SK-N-SH (cell line): ENCODE data around the gene SUFU. TPM values are rescaled to one million over a fixed set of nuclear protein-coding genes. Genes with fewer than 3 reads are reported as not detected.

Source experiments
- CTCF ChIA-PET: fragments of 300-600, 350-600 bp; formaldehyde crosslinking; extraction: SDS; loops from one replicate; lab custom pipeline; 2021; lab: Yijun Ruan, JAX
- POLR2A ChIA-PET: fragments of 350-600 bp; sonication (Branson Sonifier 250); formaldehyde crosslinking; extraction: SDS; loops from one replicate; lab custom pipeline; 2020; ENCODE audit warnings: antibody characterized with exemption, inconsistent platforms; lab: Yijun Ruan, JAX
- DNase-seq: peaks from one replicate; pipeline ENCODE4 v3.0.0; 2012
- H2AFZ ChIP-seq: fragments of 200-600 bp; sonication (generic); 2 replicates; pipeline ENCODE4 v1.8.1; 2016; ENCODE audit warnings: antibody characterized with exemption, mild to moderate bottlenecking, low read depth
- H3F3A ChIP-seq: fragments of 200-600 bp; sonication (generic); replicated peaks from 2 replicates; pipeline ENCODE3; 2016; ENCODE audit warnings: antibody characterized with exemption, mild to moderate bottlenecking; ENCODE audit not compliant: insufficient read depth
- H3K27ac ChIP-seq, 2 experiments: fragments of 200-500 bp in 1 of 2; fragments of 200-600 bp in 1 of 2; sonication (Bioruptor generic) in 1 of 2; sonication (generic), shearing (Covaris generic) in 1 of 2; 2 replicates each; pipeline versions ENCODE4 v1.5.1 to v1.6.1; 2014 to 2016; ENCODE audit warnings: low read depth in 2 of 2, inconsistent platforms in 1 of 2, low read length in 1 of 2, mild to moderate bottlenecking in 1 of 2, mixed read lengths in 1 of 2
- H3K27me3 ChIP-seq: fragments of 200-600 bp; sonication (generic), shearing (Covaris generic); 2 replicates; pipeline ENCODE4 v1.6.1; 2016; ENCODE audit warnings: mixed run types; ENCODE audit not compliant: insufficient read depth
- H3K36me3 ChIP-seq, 2 experiments: fragments of 200-500 bp in 1 of 2; fragments of 200-600 bp in 1 of 2; sonication (Bioruptor generic) in 1 of 2; sonication (generic) in 1 of 2; replicated peaks in 1 of 2; 2 replicates each; pipeline versions ENCODE3 to v1.5.1; 2014 to 2016; ENCODE audit warnings: low read length in 1 of 2, mild to moderate bottlenecking in 1 of 2; ENCODE audit not compliant: insufficient read depth in 2 of 2, control insufficient read depth in 1 of 2
- H3K4me1 ChIP-seq, 2 experiments: fragments of 200-500 bp in 1 of 2; fragments of 200-600 bp in 1 of 2; sonication (Bioruptor generic) in 1 of 2; sonication (generic), shearing (Covaris generic) in 1 of 2; 2 replicates each; pipeline versions ENCODE4 v1.5.1 to v1.6.1; 2014 to 2016; ENCODE audit warnings: low read depth in 1 of 2, low read length in 1 of 2, mixed run types in 1 of 2; ENCODE audit not compliant: insufficient read depth in 2 of 2, control insufficient read depth in 1 of 2
- H3K4me2 ChIP-seq: fragments of 200-600 bp; sonication (generic), shearing (Covaris generic); 2 replicates; pipeline ENCODE4 v1.6.1; 2017; ENCODE audit warnings: mixed run types
- H3K4me3 ChIP-seq, 2 experiments: fragments of 200-500 bp in 1 of 2; fragments of 200-600 bp in 1 of 2; sonication (Bioruptor generic) in 1 of 2; sonication (generic), shearing (Covaris generic) in 1 of 2; 2 replicates each; pipeline versions ENCODE4 v1.5.1 to v1.8.1; 2014 to 2016; ENCODE audit warnings: low read depth in 2 of 2, inconsistent platforms in 1 of 2, low read length in 1 of 2, mild to moderate bottlenecking in 1 of 2, mixed read lengths in 1 of 2, moderate library complexity in 1 of 2
- H3K79me2 ChIP-seq: fragments of 200-600 bp; sonication (generic); 2 replicates; pipeline ENCODE4 v1.8.1; 2017; ENCODE audit warnings: mild to moderate bottlenecking; ENCODE audit not compliant: insufficient read depth
- H3K9ac ChIP-seq: fragments of 200-600 bp; sonication (generic); 2 replicates; pipeline ENCODE4 v1.6.1; 2017; ENCODE audit warnings: mixed run types
- H3K9me2 ChIP-seq: fragments of 200-600 bp; sonication (generic); 2 replicates; pipeline ENCODE4 v1.6.1; 2017; ENCODE audit warnings: mixed run types
- H3K9me3 ChIP-seq: fragments of 200-600 bp; sonication (generic); 2 replicates; pipeline ENCODE4 v1.6.1; 2017; ENCODE audit warnings: mixed run types, mild to moderate bottlenecking, moderate library complexity
- H4K20me1 ChIP-seq: fragments of 200-600 bp; sonication (generic); 2 replicates; pipeline ENCODE4 v1.6.1; 2017; ENCODE audit warnings: mild to moderate bottlenecking, mixed run types; ENCODE audit not compliant: insufficient read depth
- CTCF ChIP-seq: fragments of 200-600 bp; sonication (generic); IDR thresholded peaks from 2 replicates; pipeline ENCODE4 v1.6.1; 2017; ENCODE audit warnings: antibody characterized with exemption, mild to moderate bottlenecking, moderate library complexity
- EP300 ChIP-seq, 2 experiments: IDR thresholded peaks; 2 replicates each; pipeline versions ENCODE4 v1.4.0 to v1.6.1; 2012; ENCODE audit warnings: borderline replicate concordance in 1 of 2, low read depth in 1 of 2, low read length in 1 of 2
- EZH2phosphoT487 ChIP-seq: fragments of 200-600 bp; sonication (generic); IDR thresholded peaks from 2 replicates; pipeline ENCODE4 v1.6.1; 2017; ENCODE audit warnings: low read depth, mixed run types, mild to moderate bottlenecking, antibody characterized with exemption, moderate library complexity, borderline replicate concordance
- FOSL2 ChIP-seq: IDR thresholded peaks from 2 replicates; pipeline ENCODE4 v1.4.0; 2012; ENCODE audit warnings: low read depth, mild to moderate bottlenecking, moderate library complexity, borderline replicate concordance
- FOXJ3 ChIP-seq: sonication (generic); formaldehyde crosslinking; IDR thresholded peaks from 2 replicates; pipeline ENCODE4 v1.5.1; 2020; ENCODE audit warnings: mild to moderate bottlenecking, missing genetic modification reagents
- FOXM1 ChIP-seq: IDR thresholded peaks from 2 replicates; pipeline ENCODE4 v1.4.0; 2012; ENCODE audit warnings: low read depth, mild to moderate bottlenecking
- IRF3 ChIP-seq: fragments of 150-350 bp; IDR thresholded peaks from 2 replicates; pipeline ENCODE4 v1.6.1; 2016; ENCODE audit warnings: mild to moderate bottlenecking, low read depth, low read length
- MXI1 ChIP-seq: IDR thresholded peaks from 2 replicates; pipeline ENCODE4 v1.6.1; 2012; ENCODE audit warnings: mild to moderate bottlenecking, low read depth, low read length, improper control_type of control experiment
- NRF1 ChIP-seq: IDR thresholded peaks from 2 replicates; pipeline ENCODE4 v1.6.1; 2012; ENCODE audit warnings: low read depth, mild to moderate bottlenecking, low read length
- POLR2AphosphoS5 ChIP-seq: IDR thresholded peaks from 2 replicates; pipeline ENCODE4 v1.6.1; 2012; ENCODE audit warnings: low read depth, low read length
- RXRA ChIP-seq: IDR thresholded peaks from 2 replicates; pipeline ENCODE4 v1.4.0; 2012; ENCODE audit warnings: low read depth, mild to moderate bottlenecking, borderline replicate concordance
- SMC3 ChIP-seq: IDR thresholded peaks from 2 replicates; pipeline ENCODE4 v1.6.1; 2012; ENCODE audit warnings: low read depth, low read length, improper control_type of control experiment
- YY1 ChIP-seq: IDR thresholded peaks from 2 replicates; pipeline ENCODE4 v1.4.0; 2012; ENCODE audit warnings: low read depth, mild to moderate bottlenecking
- WGBS: methylation state at CpG from one replicate; pipeline ENCODE4 v1.1.6; 2017; ENCODE audit warnings: low lambda C conversion rate; 5-methylcytosine and 5-hydroxymethylcytosine counted together
- polyA plus RNA-seq, 3 experiments: library from polyadenylated mRNA; depleted of rRNA; stranded (reverse); fragments of >200 nt; gene quantifications; 2 replicates each; pipeline ENCODE4 v1.2.3, GENCODE V29; 2012
- TF ChIP-seq, protein P1 (sequence below): IDR thresholded peaks from 2 replicates; pipeline ENCODE4; 2012
- TF ChIP-seq, protein P2 (sequence below): IDR thresholded peaks from 2 replicates; pipeline ENCODE4 v1.6.1; 2012; ENCODE audit warnings: mild to moderate bottlenecking, low read depth, low read length, moderate library complexity

Gene SUFU
- polyA plus RNA-seq, 1 of the 3 experiments (the other 2 are of a cell fraction), result 5.7 TPM

GRCh38 chr10:102540023-102540422 lies 36.3 kb downstream of the SUFU start:
- no peaks in the 10 kb centered on the region for H4K20me1 ChIP-seq
- no peak overlapping the region for H2AFZ ChIP-seq
- H3K4me2 ChIP-seq, result no peak overlapping the region
- H3K4me1 ChIP-seq, result 0 out of 4 replicates have a peak, but pooled peaks cover 0 to 4% of the 10 kb centered on the region in 2 experiments
- TF ChIP-seq FOXJ3 (CRISPR knock-in tag) (no peak), CTCF (peak; percentile 56)
- H3K9me3 ChIP-seq, result no peaks in the 10 kb centered on the region; the same call in 1 of the 2 replicates
- ChIA-PET CTCF (interaction anchor here (1.0 to 1.7 kb wide), 3 partner anchors 8 to 36 kb away, joined by 4 to 5 read pairs (median 4); partner anchors contain the start of gene SUFU), POLR2A (no interaction called here)
- H3K9me2 ChIP-seq, result no peaks in the 10 kb centered on the region
- no peak overlapping the region for H3K27ac ChIP-seq
- DNase-seq, result peak; percentile 39
- no peak overlapping the region; a peak in 1 of 4 replicates for H3K4me3 ChIP-seq
- peaks cover 0 to 8% of the 10 kb centered on the region in 2 experiments for H3K36me3 ChIP-seq
- WGBS, result 67% methylated on average over 1 of the region's 1 CpG
- no peaks in the 10 kb centered on the region for H3K27me3 ChIP-seq
- peaks cover 3% of the 10 kb centered on the region; the same call in 1 of the 2 replicates for H3K79me2 ChIP-seq
- H3K9ac ChIP-seq, result no peak overlapping the region
- peaks cover 4% of the 10 kb centered on the region for H3F3A ChIP-seq

GRCh38 chr10:102542800-102543418 lies 39.1 kb downstream of the SUFU start:
- DNase-seq, result no peak
- POLR2A ChIA-PET, result no interaction called here
- H3K4me1 ChIP-seq, result peaks cover 4 to 11% of the 10 kb centered on the region in 2 experiments; a peak in 1 of 4 replicates
- peaks cover 0 to 8% of the 10 kb centered on the region in 2 experiments for H3K36me3 ChIP-seq
- WGBS, result 80% methylated on average over 8 of the region's 8 CpGs
- no peak overlapping the region for H2AFZ ChIP-seq
- H3F3A ChIP-seq, result peaks cover 4% of the 10 kb centered on the region
- no peak overlapping the region for H3K27ac ChIP-seq
- CTCF ChIA-PET, result interaction anchor here (1.2 kb wide), 1 partner anchor 40 kb away, joined by 5 read pairs; no protein-coding TSS in a partner anchor
- H3K9me3 ChIP-seq, result no peaks in the 10 kb centered on the region; the same call in 1 of the 2 replicates
- TF ChIP-seq MXI1 (no peak), RXRA (no peak), YY1 (no peak), FOXJ3 (CRISPR knock-in tag) (no peak), EZH2phosphoT487 (no peak), POLR2AphosphoS5 (no peak), NRF1 (no peak), FOSL2 (no peak), FOXM1 (no peak), IRF3 (no peak), SMC3 (no peak), CTCF (no peak), EP300 (IDR thresholded peaks at IDR 0.05; ENCODE audit: borderline replicate concordance in 1 of 2, low read depth in 1 of 2, low read length in 1 of 2) (no peak)
- TF ChIP-seq, protein P1, sequence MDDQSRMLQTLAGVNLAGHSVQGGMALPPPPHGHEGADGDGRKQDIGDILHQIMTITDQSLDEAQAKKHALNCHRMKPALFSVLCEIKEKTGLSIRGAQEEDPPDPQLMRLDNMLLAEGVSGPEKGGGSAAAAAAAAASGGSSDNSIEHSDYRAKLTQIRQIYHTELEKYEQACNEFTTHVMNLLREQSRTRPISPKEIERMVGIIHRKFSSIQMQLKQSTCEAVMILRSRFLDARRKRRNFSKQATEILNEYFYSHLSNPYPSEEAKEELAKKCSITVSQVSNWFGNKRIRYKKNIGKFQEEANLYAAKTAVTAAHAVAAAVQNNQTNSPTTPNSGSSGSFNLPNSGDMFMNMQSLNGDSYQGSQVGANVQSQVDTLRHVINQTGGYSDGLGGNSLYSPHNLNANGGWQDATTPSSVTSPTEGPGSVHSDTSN, result no peak
- TF ChIP-seq, protein P2, sequence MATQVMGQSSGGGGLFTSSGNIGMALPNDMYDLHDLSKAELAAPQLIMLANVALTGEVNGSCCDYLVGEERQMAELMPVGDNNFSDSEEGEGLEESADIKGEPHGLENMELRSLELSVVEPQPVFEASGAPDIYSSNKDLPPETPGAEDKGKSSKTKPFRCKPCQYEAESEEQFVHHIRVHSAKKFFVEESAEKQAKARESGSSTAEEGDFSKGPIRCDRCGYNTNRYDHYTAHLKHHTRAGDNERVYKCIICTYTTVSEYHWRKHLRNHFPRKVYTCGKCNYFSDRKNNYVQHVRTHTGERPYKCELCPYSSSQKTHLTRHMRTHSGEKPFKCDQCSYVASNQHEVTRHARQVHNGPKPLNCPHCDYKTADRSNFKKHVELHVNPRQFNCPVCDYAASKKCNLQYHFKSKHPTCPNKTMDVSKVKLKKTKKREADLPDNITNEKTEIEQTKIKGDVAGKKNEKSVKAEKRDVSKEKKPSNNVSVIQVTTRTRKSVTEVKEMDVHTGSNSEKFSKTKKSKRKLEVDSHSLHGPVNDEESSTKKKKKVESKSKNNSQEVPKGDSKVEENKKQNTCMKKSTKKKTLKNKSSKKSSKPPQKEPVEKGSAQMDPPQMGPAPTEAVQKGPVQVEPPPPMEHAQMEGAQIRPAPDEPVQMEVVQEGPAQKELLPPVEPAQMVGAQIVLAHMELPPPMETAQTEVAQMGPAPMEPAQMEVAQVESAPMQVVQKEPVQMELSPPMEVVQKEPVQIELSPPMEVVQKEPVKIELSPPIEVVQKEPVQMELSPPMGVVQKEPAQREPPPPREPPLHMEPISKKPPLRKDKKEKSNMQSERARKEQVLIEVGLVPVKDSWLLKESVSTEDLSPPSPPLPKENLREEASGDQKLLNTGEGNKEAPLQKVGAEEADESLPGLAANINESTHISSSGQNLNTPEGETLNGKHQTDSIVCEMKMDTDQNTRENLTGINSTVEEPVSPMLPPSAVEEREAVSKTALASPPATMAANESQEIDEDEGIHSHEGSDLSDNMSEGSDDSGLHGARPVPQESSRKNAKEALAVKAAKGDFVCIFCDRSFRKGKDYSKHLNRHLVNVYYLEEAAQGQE, result no peak
- no peaks in the 10 kb centered on the region for H3K9me2 ChIP-seq
- peaks cover 8% of the 10 kb centered on the region; the same call in 1 of the 2 replicates for H3K79me2 ChIP-seq
- H3K4me2 ChIP-seq, result no peak overlapping the region
- no peak overlapping the region for H3K9ac ChIP-seq
- no peak overlapping the region for H3K4me3 ChIP-seq
- no peaks in the 10 kb centered on the region for H4K20me1 ChIP-seq
- no peaks in the 10 kb centered on the region for H3K27me3 ChIP-seq
